CD4-positive, alpha-beta memory T cell (primary cell): ENCODE data around the gene ZFYVE27. TPM values are rescaled to one million over a fixed set of nuclear protein-coding genes. Genes with fewer than 3 reads are reported as not detected.

Experiments
- CTCF ChIA-PET: fragments of 350-600 bp; sonication (Branson Sonifier 250); formaldehyde crosslinking; loops from one replicate; lab custom pipeline; 2021; ENCODE audit warnings: inconsistent platforms; ENCODE audit not compliant: partially characterized antibody; lab: Charles Lee
- POLR2A ChIA-PET: fragments of 350-600 bp; sonication (Branson Sonifier 250); formaldehyde crosslinking; loops from one replicate; lab custom pipeline; 2021; ENCODE audit not compliant: partially characterized antibody; lab: Charles Lee
- DNase-seq, 5 donors: peaks; one replicate each; pipeline versions ENCODE4 v3.0.0 to v3.0.0-alpha.2; 2020 to 2022; ENCODE audit warnings: mixed read lengths in 1 of 5
- H3K27ac ChIP-seq: one replicate; pipeline ENCODE4 v1.7.0; 2013; ENCODE audit warnings: low read depth, low read length
- H3K27me3 ChIP-seq: 2 replicates; pipeline ENCODE4 v1.7.0; 2013; ENCODE audit warnings: mild to moderate bottlenecking, low read length, moderate library complexity; ENCODE audit not compliant: insufficient read depth
- H3K36me3 ChIP-seq: 2 replicates; pipeline ENCODE4 v1.7.0; 2013; ENCODE audit warnings: mild to moderate bottlenecking, low read length, moderate library complexity; ENCODE audit not compliant: insufficient read depth
- H3K4me1 ChIP-seq: 2 replicates; pipeline ENCODE4 v1.7.0; 2013; ENCODE audit warnings: mild to moderate bottlenecking, low read length, moderate library complexity; ENCODE audit not compliant: insufficient read depth
- H3K4me3 ChIP-seq, 2 donors: one replicate each; pipeline ENCODE4 v1.7.0; 2013; ENCODE audit warnings: low read length in 2 of 2, mild to moderate bottlenecking in 1 of 2
- H3K9me3 ChIP-seq, 2 donors: one replicate each; pipeline ENCODE4 v1.7.0; 2013; ENCODE audit warnings: low read length in 2 of 2, control low read depth in 1 of 2; ENCODE audit not compliant: control insufficient read depth in 1 of 2
- H3K27ac Mint-ChIP-seq, 7 donors: one replicate each; pipeline ENCODE4 v1.8.0; 2020 to 2021; ENCODE audit warnings: mixed read lengths in 7 of 7, mild to moderate bottlenecking in 6 of 7, inconsistent platforms in 3 of 7, moderate library complexity in 3 of 7
- H3K27me3 Mint-ChIP-seq, 2 donors: one replicate each; pipeline ENCODE4 v1.8.0; 2020 to 2021; ENCODE audit warnings: mixed read lengths in 2 of 2
- H3K36me3 Mint-ChIP-seq, 2 donors: one replicate each; pipeline ENCODE4 v1.8.0; 2020 to 2021; ENCODE audit warnings: mixed read lengths in 2 of 2, inconsistent platforms in 1 of 2, mild to moderate bottlenecking in 1 of 2
- H3K4me1 Mint-ChIP-seq, 4 donors: one replicate each; pipeline ENCODE4 v1.8.0; 2020 to 2021; ENCODE audit warnings: mixed read lengths in 4 of 4, mild to moderate bottlenecking in 1 of 4
- H3K4me3 Mint-ChIP-seq, 8 donors: one replicate each; pipeline ENCODE4 v1.8.0; 2020 to 2021; ENCODE audit warnings: mixed read lengths in 8 of 8, mild to moderate bottlenecking in 7 of 8, moderate library complexity in 6 of 8, inconsistent platforms in 3 of 8
- H3K9me3 Mint-ChIP-seq, 8 donors: one replicate each; pipeline ENCODE4 v1.8.0; 2020 to 2021; ENCODE audit warnings: mixed read lengths in 8 of 8, mild to moderate bottlenecking in 5 of 8, inconsistent platforms in 3 of 8, moderate library complexity in 1 of 8
- intact Hi-C: fragments of 100-400 bp; cut with micrococcal nuclease; formaldehyde crosslinking; loops from one replicate; pipeline ENCODE4 v1.15.1; 2023
- polyA plus RNA-seq, 2 donors: library from polyadenylated mRNA; unstranded; fragments of 300-500 nt; fragmentation: Illumina TruSeq; gene quantifications; one replicate each; pipeline ENCODE4 v1.2.3, GENCODE V29; 2021
- total RNA-seq, 2 experiments: library from RNA; stranded (reverse); gene quantifications; one replicate each; pipeline ENCODE4 v1.2.3, GENCODE V29; 2021

ZFYVE27 gene
- total and polyA plus RNA-seq, 4 experiments from 2014 or later = 26.8 to 64.5 (median 44.1) TPM

GRCh38 chr10:97723001-97723400, 13.9 kb upstream of the ZFYVE27 start:
- Mint-ChIP-seq H3K27me3 (peaks cover 2 to 4% of the 10 kb centered on the region in 2 donors), H3K27ac (peak overlapping the region in 1 of 7 donors; percentile 30), H3K4me1 (no peaks in the 10 kb centered on the region), H3K4me3 (no peak overlapping the region), H3K36me3 (no peaks in the 10 kb centered on the region), H3K9me3 (no peaks in the 10 kb centered on the region)
- POLR2A ChIA-PET = interaction anchor here (1.8 kb wide), 1 partner anchor 14 kb away, joined by 4 read pairs; the partner anchor contains the start of gene ZFYVE27
- intact Hi-C loops = no loop called here
- CTCF ChIA-PET = interaction anchor here (1.6 to 15.3 kb wide), 4 partner anchors 9 to 48 kb away, joined by 3 to 436 read pairs (median 6); partner anchors contain the start of gene MARVELD1
- Histone ChIP-seq H3K27ac (no peak overlapping the region), H3K9me3 (no peaks in the 10 kb centered on the region), H3K4me3 (no peak overlapping the region), H3K4me1 (no peaks in the 10 kb centered on the region), H3K27me3 (no peaks in the 10 kb centered on the region), H3K36me3 (no peaks in the 10 kb centered on the region)
- DNase-seq = no peak

- H3K4me3 Mint-ChIP-seq = no peak overlapping the region
- Histone ChIP-seq H3K27ac (no peak overlapping the region), H3K4me1 (no peaks in the 10 kb centered on the region), H3K9me3 (no peaks in the 10 kb centered on the region), H3K4me3 (no peak overlapping the region), H3K36me3 (no peaks in the 10 kb centered on the region), H3K27me3 (no peaks in the 10 kb centered on the region)
- H3K27ac Mint-ChIP-seq = no peak overlapping the region
- intact Hi-C loops = no loop called here
- no peaks in the 10 kb centered on the region for H3K36me3 Mint-ChIP-seq
- ChIA-PET POLR2A (interaction anchor here (1.8 kb wide), 1 partner anchor 12 kb away, joined by 4 read pairs; the partner anchor contains the start of gene ZFYVE27), CTCF (interaction anchor here (0.7 to 15.3 kb wide), 6 partner anchors 8 to 39 kb away, joined by 3 to 436 read pairs (median 4); partner anchors contain the start of genes MARVELD1 and ZFYVE27)
- H3K27me3 Mint-ChIP-seq = peaks cover 6 to 7% of the 10 kb centered on the region in 2 donors
- DNase-seq = peak in 1 of 5 donors; percentile 5
- no peaks in the 10 kb centered on the region for H3K9me3 Mint-ChIP-seq
- no peaks in the 10 kb centered on the region for H3K4me1 Mint-ChIP-seq
These were observed 12.5 kb upstream of the ZFYVE27 start for GRCh38 chr10:97724341-97724941.

GRCh38 chr10:97726636-97727178, 10.2 kb upstream of the ZFYVE27 start:
- no peak overlapping the region for H3K27ac Mint-ChIP-seq
- Histone ChIP-seq H3K9me3 (no peaks in the 10 kb centered on the region), H3K27ac (no peak overlapping the region), H3K36me3 (no peaks in the 10 kb centered on the region), H3K4me1 (no peaks in the 10 kb centered on the region), H3K4me3 (no peak overlapping the region), H3K27me3 (no peaks in the 10 kb centered on the region)
- ChIA-PET POLR2A (interaction anchor here (1.4 kb wide), 1 partner anchor 12 kb away, joined by 3 read pairs; no protein-coding TSS in a partner anchor), CTCF (interaction anchor here (0.8 to 15.3 kb wide), 5 partner anchors 10 to 50 kb away, joined by 3 to 436 read pairs (median 3); partner anchors contain the start of genes MARVELD1 and ZFYVE27)
- H3K4me1 Mint-ChIP-seq = no peaks in the 10 kb centered on the region
- peaks cover 8% of the 10 kb centered on the region in 2 donors for H3K27me3 Mint-ChIP-seq
- peak in 1 of 5 donors; percentile 3 for DNase-seq
- intact Hi-C loops = no loop called here
- H3K9me3 Mint-ChIP-seq = no peaks in the 10 kb centered on the region
- H3K4me3 Mint-ChIP-seq = no peak overlapping the region
- no peaks in the 10 kb centered on the region for H3K36me3 Mint-ChIP-seq

GRCh38 chr10:97729014-97729413, 7.9 kb upstream of the ZFYVE27 start:
- no peaks in the 10 kb centered on the region for H3K36me3 ChIP-seq
- Mint-ChIP-seq H3K27me3 (peaks cover 8% of the 10 kb centered on the region in 2 donors), H3K4me3 (no peak overlapping the region), H3K9me3 (no peaks in the 10 kb centered on the region), H3K36me3 (no peaks in the 10 kb centered on the region), H3K4me1 (no peaks in the 10 kb centered on the region), H3K27ac (no peak overlapping the region)
- H3K27ac ChIP-seq = no peak overlapping the region
- H3K4me1 ChIP-seq = no peaks in the 10 kb centered on the region
- POLR2A ChIA-PET = no interaction called here
- intact Hi-C loops = no loop called here
- no peak for DNase-seq
- H3K9me3 ChIP-seq = no peaks in the 10 kb centered on the region
- CTCF ChIA-PET = interaction anchor here (1.0 to 15.3 kb wide), 5 partner anchors 15 to 53 kb away, joined by 3 to 436 read pairs (median 81); partner anchors contain the start of genes AVPI1 and MARVELD1
- H3K27me3 ChIP-seq = no peaks in the 10 kb centered on the region
- no peak overlapping the region for H3K4me3 ChIP-seq

GRCh38 chr10:97731346-97732051, 5.4 kb upstream of the ZFYVE27 start:
- H3K4me1 Mint-ChIP-seq = peaks cover 7 to 12% (median 11%) of the 10 kb centered on the region in 4 donors
- no peaks in the 10 kb centered on the region for H3K27me3 ChIP-seq
- H3K27ac Mint-ChIP-seq = no peak overlapping the region
- H3K27me3 Mint-ChIP-seq = peaks cover 4 to 7% of the 10 kb centered on the region in 2 donors
- ChIA-PET CTCF (interaction anchor here (1.0 to 15.3 kb wide), 9 partner anchors 8 to 159 kb away, joined by 3 to 436 read pairs (median 10); partner anchors contain the start of genes ANKRD2, AVPI1 and MARVELD1), POLR2A (interaction anchor here (1.0 to 2.5 kb wide), 3 partner anchors 44 to 55 kb away, joined by 3 to 8 read pairs (median 3); partner anchors contain the start of gene AVPI1)
- H3K36me3 Mint-ChIP-seq = peaks cover 0 to 3% of the 10 kb centered on the region in 2 donors
- intact Hi-C loops = loop anchor here (1.0 kb wide), 4 partner anchors 17 to 55 kb away; no protein-coding TSS in a partner anchor
- peaks cover 2% of the 10 kb centered on the region for H3K4me1 ChIP-seq
- H3K4me3 ChIP-seq = no peak overlapping the region
- H3K27ac ChIP-seq = no peak overlapping the region
- H3K36me3 ChIP-seq = no peaks in the 10 kb centered on the region
- no peaks in the 10 kb centered on the region for H3K9me3 ChIP-seq
- DNase-seq = peak; percentile 48 to 58 (median 55)
- H3K9me3 Mint-ChIP-seq = no peaks in the 10 kb centered on the region
- peak overlapping the region in 1 of 8 donors; percentile 40 for H3K4me3 Mint-ChIP-seq

- no peak for DNase-seq
- H3K36me3 ChIP-seq = no peaks in the 10 kb centered on the region
- H3K27ac ChIP-seq = no peak overlapping the region
- Mint-ChIP-seq H3K9me3 (no peaks in the 10 kb centered on the region), H3K4me1 (peaks cover 11 to 17% (median 14%) of the 10 kb centered on the region in 4 donors), H3K27ac (no peak overlapping the region), H3K4me3 (peak overlapping the region in 1 of 8 donors; percentile 40), H3K27me3 (peaks cover 4 to 7% of the 10 kb centered on the region in 2 donors), H3K36me3 (peaks cover 0 to 8% of the 10 kb centered on the region in 2 donors)
- no peaks in the 10 kb centered on the region for H3K27me3 ChIP-seq
- peaks cover 4% of the 10 kb centered on the region for H3K4me1 ChIP-seq
- CTCF ChIA-PET = interaction anchor here (1.0 to 15.3 kb wide), 8 partner anchors 9 to 160 kb away, joined by 3 to 436 read pairs (median 14); partner anchors contain the start of genes ANKRD2, AVPI1 and MARVELD1
- H3K9me3 ChIP-seq = no peaks in the 10 kb centered on the region
- POLR2A ChIA-PET = interaction anchor here (1.0 to 2.5 kb wide), 3 partner anchors 45 to 54 kb away, joined by 3 to 8 read pairs (median 5); partner anchors contain the start of gene AVPI1
- intact Hi-C loops = no loop called here
- no peak overlapping the region for H3K4me3 ChIP-seq
These were observed 4.9 kb upstream of the ZFYVE27 start for GRCh38 chr10:97732052-97732359.
